HEK293 (cell line): ENCODE results near the gene SRSF9.

Experiments used
- CTCF ChIA-PET: fragments of 350-600 bp; formaldehyde crosslinking; extraction: SDS; loops from one replicate; lab custom pipeline; 2021; ENCODE audit warnings: antibody characterized with exemption; lab: Yijun Ruan, JAX
- POLR2A ChIA-PET: fragments of 300-600 bp; formaldehyde crosslinking; extraction: SDS; loops from one replicate; lab custom pipeline; 2020; ENCODE audit warnings: antibody characterized with exemption, inconsistent platforms; lab: Yijun Ruan, JAX
- H3K27ac ChIP-seq: fragments of 200-500 bp; sonication (Bioruptor generic); 2 replicates; pipeline ENCODE4 v1.5.1; 2014; ENCODE audit warnings: low read depth, low read length, control low read depth, inconsistent platforms; ENCODE audit errors: extremely low read depth
- H3K36me3 ChIP-seq, 2 experiments: fragments of 200-500 bp in 1 of 2; sonication (Bioruptor generic) in 1 of 2; 1 replicate in 1 of 2; 2 replicates in 1 of 2; pipeline ENCODE4 v1.5.1; 2014 to 2017; ENCODE audit warnings: inconsistent platforms in 2 of 2, low read length in 2 of 2; ENCODE audit not compliant: control insufficient read depth in 2 of 2, insufficient read depth in 1 of 2
- H3K4me1 ChIP-seq: fragments of 200-500 bp; sonication (Bioruptor generic); 2 replicates; pipeline ENCODE4 v1.5.1; 2014; ENCODE audit warnings: mild to moderate bottlenecking, low read length, inconsistent platforms; ENCODE audit not compliant: control insufficient read depth, insufficient read depth
- H3K4me3 ChIP-seq: 2 replicates; pipeline ENCODE4 v1.5.1; 2011; ENCODE audit warnings: low read depth, mild to moderate bottlenecking, control low read depth, low read length, moderate library complexity
- H3K9me3 ChIP-seq: fragments of 200-500 bp; sonication (Bioruptor generic); 2 replicates; pipeline ENCODE4 v1.5.1; 2014; ENCODE audit warnings: low read depth, low read length, inconsistent platforms; ENCODE audit not compliant: control insufficient read depth, insufficient read depth
- EGR2 ChIP-seq: fragments of 450-650 bp; formaldehyde crosslinking; IDR thresholded peaks from 2 replicates; pipeline ENCODE4 v1.5.1; 2016; ENCODE audit warnings: low read depth, missing biosample characterization, missing genetic modification characterization
- GLI2 ChIP-seq: fragments of 450-650 bp; formaldehyde crosslinking; IDR thresholded peaks from 2 replicates; pipeline ENCODE4; 2017; ENCODE audit warnings: missing biosample characterization, missing genetic modification characterization, low read depth, borderline replicate concordance
- KLF7 ChIP-seq: fragments of 450-650 bp; formaldehyde crosslinking; IDR thresholded peaks from 2 replicates; pipeline ENCODE4 v1.5.1; 2016; ENCODE audit warnings: missing biosample characterization, missing genetic modification characterization, borderline replicate concordance
- MZF1 ChIP-seq: fragments of 450-650 bp; formaldehyde crosslinking; IDR thresholded peaks from 2 replicates; pipeline ENCODE4 v1.5.1; 2017; ENCODE audit warnings: missing biosample characterization, missing genetic modification characterization, borderline replicate concordance
- SALL2 ChIP-seq: fragments of 450-650 bp; formaldehyde crosslinking; IDR thresholded peaks from 2 replicates; pipeline ENCODE4 v1.5.0; 2017; ENCODE audit warnings: missing biosample characterization, mild to moderate bottlenecking, missing genetic modification characterization, borderline replicate concordance
- SP2 ChIP-seq: fragments of 450-650 bp; formaldehyde crosslinking; IDR thresholded peaks from 2 replicates; pipeline ENCODE4 v1.5.1; 2016; ENCODE audit warnings: missing biosample characterization, missing genetic modification characterization
- ZFP37 ChIP-seq: fragments of 450-650 bp; formaldehyde crosslinking; IDR thresholded peaks from 2 replicates; pipeline ENCODE4 v1.5.1; 2016; ENCODE audit warnings: missing biosample characterization, missing genetic modification characterization
- ZNF132 ChIP-seq: fragments of 450-650 bp; formaldehyde crosslinking; IDR thresholded peaks from 2 replicates; pipeline ENCODE4 v1.5.1; 2017; ENCODE audit warnings: missing biosample characterization, missing genetic modification characterization, borderline replicate concordance
- ZNF175 ChIP-seq: fragments of 450-650 bp; formaldehyde crosslinking; IDR thresholded peaks from 2 replicates; pipeline ENCODE4 v1.5.1; 2016; ENCODE audit warnings: missing biosample characterization, missing genetic modification characterization
- ZNF311 ChIP-seq: fragments of 450-650 bp; formaldehyde crosslinking; IDR thresholded peaks from 2 replicates; pipeline ENCODE4 v1.5.1; 2017; ENCODE audit warnings: missing biosample characterization, missing genetic modification characterization, borderline replicate concordance
- ZNF335 ChIP-seq: fragments of 450-650 bp; formaldehyde crosslinking; conservative IDR thresholded peaks from 2 replicates; pipeline ENCODE4 v1.5.1; 2016; ENCODE audit warnings: missing biosample characterization, missing genetic modification characterization
- ZNF404 ChIP-seq: fragments of 450-650 bp; formaldehyde crosslinking; IDR thresholded peaks from 2 replicates; pipeline ENCODE4 v1.5.1; 2017; ENCODE audit warnings: missing biosample characterization, missing genetic modification characterization
- ZNF558 ChIP-seq: fragments of 450-650 bp; formaldehyde crosslinking; IDR thresholded peaks from 2 replicates; pipeline ENCODE4 v1.5.1; 2016; ENCODE audit warnings: missing biosample characterization, missing genetic modification characterization
- ZNF701 ChIP-seq: fragments of 450-650 bp; formaldehyde crosslinking; IDR thresholded peaks from 2 replicates; pipeline ENCODE4 v1.5.1; 2016; ENCODE audit warnings: missing biosample characterization, missing genetic modification characterization
- ZNF768 ChIP-seq: fragments of 450-650 bp; formaldehyde crosslinking; IDR thresholded peaks from 2 replicates; pipeline ENCODE4 v1.5.1; 2018; ENCODE audit warnings: missing biosample characterization, mild to moderate bottlenecking, missing genetic modification characterization
- ZNF843 ChIP-seq: fragments of 450-650 bp; formaldehyde crosslinking; IDR thresholded peaks from 2 replicates; pipeline ENCODE4 v1.5.1; 2016; ENCODE audit warnings: missing biosample characterization, missing genetic modification characterization
- TF ChIP-seq, protein P1 (sequence below): fragments of 450-650 bp; formaldehyde crosslinking; IDR thresholded peaks from 2 replicates; pipeline ENCODE4 v1.5.1; 2017; ENCODE audit warnings: missing biosample characterization, missing genetic modification characterization
- TF ChIP-seq, protein P2 (sequence below): fragments of 450-650 bp; formaldehyde crosslinking; IDR thresholded peaks from 2 replicates; pipeline ENCODE4 v1.5.1; 2017; ENCODE audit warnings: missing biosample characterization, missing genetic modification characterization
- TF ChIP-seq, protein P3 (sequence below): fragments of 450-650 bp; IDR thresholded peaks from 2 replicates; pipeline ENCODE4 v1.5.1; 2018; ENCODE audit warnings: missing biosample characterization, mild to moderate bottlenecking, missing genetic modification characterization
- TF ChIP-seq, protein P4 (sequence below): fragments of 450-650 bp; formaldehyde crosslinking; IDR thresholded peaks from 2 replicates; pipeline ENCODE4 v1.5.1; 2016; ENCODE audit warnings: missing biosample characterization, missing genetic modification characterization
- TF ChIP-seq, protein P5 (sequence below): fragments of 450-650 bp; formaldehyde crosslinking; IDR thresholded peaks from 2 replicates; pipeline ENCODE4 v1.5.0; 2017; ENCODE audit warnings: missing biosample characterization, missing genetic modification characterization, borderline replicate concordance
- TF ChIP-seq, protein P6 (sequence below): fragments of 450-650 bp; formaldehyde crosslinking; IDR thresholded peaks from 2 replicates; pipeline ENCODE4 v1.5.1; 2016; ENCODE audit warnings: missing biosample characterization, missing genetic modification characterization

Gene SRSF9

DNA sequence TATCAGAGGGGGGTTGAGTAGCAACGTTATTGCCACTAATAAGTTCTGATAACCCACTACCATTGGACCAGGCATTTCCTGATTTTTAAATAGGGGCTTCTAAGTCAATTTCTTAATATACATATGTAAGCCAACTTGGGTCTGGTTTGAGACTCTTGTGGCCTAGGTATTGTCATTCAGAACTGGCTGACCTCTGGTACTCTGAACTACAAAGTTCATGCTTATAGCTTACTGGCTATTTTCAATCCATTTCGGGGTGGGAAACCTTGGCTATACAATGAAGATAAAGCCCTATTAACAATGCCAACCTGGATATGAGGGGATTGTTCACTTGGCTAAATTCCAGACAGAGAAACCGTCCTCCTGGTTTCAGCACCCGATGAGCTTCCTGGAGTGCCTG is 35.0 kb upstream of the SRSF9 start:
- Histone ChIP-seq H3K9me3 (no peaks in the 10 kb centered on the region), H3K27ac (no peak overlapping the region), H3K4me1 (no peaks in the 10 kb centered on the region), H3K36me3 (peaks cover 34 to 49% of the 10 kb centered on the region in 2 experiments; a peak in 2 of 3 replicates), H3K4me3 (no peak overlapping the region)
- POLR2A ChIA-PET = interaction anchor here (0.6 to 2.6 kb wide), 2 partner anchors 8 to 131 kb away, joined by 3 to 12 read pairs; partner anchors contain the start of gene DYNLL1
- CTCF ChIA-PET = interaction anchor here (0.9 kb wide), 1 partner anchor 8 kb away, joined by 4 read pairs; no protein-coding TSS in a partner anchor
- TF ChIP-seq, protein P1, sequence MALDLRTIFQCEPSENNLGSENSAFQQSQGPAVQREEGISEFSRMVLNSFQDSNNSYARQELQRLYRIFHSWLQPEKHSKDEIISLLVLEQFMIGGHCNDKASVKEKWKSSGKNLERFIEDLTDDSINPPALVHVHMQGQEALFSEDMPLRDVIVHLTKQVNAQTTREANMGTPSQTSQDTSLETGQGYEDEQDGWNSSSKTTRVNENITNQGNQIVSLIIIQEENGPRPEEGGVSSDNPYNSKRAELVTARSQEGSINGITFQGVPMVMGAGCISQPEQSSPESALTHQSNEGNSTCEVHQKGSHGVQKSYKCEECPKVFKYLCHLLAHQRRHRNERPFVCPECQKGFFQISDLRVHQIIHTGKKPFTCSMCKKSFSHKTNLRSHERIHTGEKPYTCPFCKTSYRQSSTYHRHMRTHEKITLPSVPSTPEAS = no peak
- TF ChIP-seq, protein P2, sequence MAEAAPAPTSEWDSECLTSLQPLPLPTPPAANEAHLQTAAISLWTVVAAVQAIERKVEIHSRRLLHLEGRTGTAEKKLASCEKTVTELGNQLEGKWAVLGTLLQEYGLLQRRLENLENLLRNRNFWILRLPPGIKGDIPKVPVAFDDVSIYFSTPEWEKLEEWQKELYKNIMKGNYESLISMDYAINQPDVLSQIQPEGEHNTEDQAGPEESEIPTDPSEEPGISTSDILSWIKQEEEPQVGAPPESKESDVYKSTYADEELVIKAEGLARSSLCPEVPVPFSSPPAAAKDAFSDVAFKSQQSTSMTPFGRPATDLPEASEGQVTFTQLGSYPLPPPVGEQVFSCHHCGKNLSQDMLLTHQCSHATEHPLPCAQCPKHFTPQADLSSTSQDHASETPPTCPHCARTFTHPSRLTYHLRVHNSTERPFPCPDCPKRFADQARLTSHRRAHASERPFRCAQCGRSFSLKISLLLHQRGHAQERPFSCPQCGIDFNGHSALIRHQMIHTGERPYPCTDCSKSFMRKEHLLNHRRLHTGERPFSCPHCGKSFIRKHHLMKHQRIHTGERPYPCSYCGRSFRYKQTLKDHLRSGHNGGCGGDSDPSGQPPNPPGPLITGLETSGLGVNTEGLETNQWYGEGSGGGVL (tag by site-specific recombination) = no peak
- TF ChIP-seq ZFP37 (tag by site-specific recombination) (no peak), ZNF175 (tag by site-specific recombination) (no peak), ZNF404 (no peak), GLI2 (tag by site-specific recombination) (no peak), ZNF558 (no peak), KLF7 (tag by site-specific recombination) (no peak), ZNF701 (tag by site-specific recombination) (no peak), ZNF843 (tag by site-specific recombination) (no peak)
- TF ChIP-seq, protein P3, sequence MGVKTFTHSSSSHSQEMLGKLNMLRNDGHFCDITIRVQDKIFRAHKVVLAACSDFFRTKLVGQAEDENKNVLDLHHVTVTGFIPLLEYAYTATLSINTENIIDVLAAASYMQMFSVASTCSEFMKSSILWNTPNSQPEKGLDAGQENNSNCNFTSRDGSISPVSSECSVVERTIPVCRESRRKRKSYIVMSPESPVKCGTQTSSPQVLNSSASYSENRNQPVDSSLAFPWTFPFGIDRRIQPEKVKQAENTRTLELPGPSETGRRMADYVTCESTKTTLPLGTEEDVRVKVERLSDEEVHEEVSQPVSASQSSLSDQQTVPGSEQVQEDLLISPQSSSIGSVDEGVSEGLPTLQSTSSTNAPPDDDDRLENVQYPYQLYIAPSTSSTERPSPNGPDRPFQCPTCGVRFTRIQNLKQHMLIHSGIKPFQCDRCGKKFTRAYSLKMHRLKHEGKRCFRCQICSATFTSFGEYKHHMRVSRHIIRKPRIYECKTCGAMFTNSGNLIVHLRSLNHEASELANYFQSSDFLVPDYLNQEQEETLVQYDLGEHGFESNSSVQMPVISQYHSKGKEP (tag by site-specific recombination) = no peak
- TF ChIP-seq, protein P4, sequence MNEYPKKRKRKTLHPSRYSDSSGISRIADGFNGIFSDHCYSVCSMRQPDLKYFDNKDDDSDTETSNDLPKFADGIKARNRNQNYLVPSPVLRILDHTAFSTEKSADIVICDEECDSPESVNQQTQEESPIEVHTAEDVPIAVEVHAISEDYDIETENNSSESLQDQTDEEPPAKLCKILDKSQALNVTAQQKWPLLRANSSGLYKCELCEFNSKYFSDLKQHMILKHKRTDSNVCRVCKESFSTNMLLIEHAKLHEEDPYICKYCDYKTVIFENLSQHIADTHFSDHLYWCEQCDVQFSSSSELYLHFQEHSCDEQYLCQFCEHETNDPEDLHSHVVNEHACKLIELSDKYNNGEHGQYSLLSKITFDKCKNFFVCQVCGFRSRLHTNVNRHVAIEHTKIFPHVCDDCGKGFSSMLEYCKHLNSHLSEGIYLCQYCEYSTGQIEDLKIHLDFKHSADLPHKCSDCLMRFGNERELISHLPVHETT (tag by site-specific recombination) = no peak

DNA sequence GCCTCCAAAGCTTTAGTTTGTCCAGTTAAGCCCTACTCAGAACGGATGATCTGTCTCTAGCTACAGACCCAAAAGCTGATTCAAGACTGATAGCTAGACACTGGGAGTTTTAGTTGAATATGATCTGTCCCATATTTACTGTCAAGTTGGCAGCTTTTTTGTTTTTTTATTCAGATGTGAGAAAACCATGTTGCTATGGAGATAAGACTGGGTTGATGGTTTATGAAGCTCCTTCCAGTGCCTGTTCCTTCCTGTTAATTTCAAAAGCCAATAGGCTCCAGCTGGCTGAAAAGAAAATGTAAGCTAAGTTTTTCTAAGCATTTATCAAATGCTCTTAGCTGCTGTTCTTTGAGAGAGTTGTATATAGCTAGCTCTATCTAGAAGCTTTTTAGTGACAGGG is 31.0 kb upstream of the SRSF9 start:
- ChIA-PET CTCF (interaction anchor here (0.5 kb wide), 1 partner anchor 32 kb away, joined by 3 read pairs; no protein-coding TSS in a partner anchor), POLR2A (interaction anchor here (1.1 to 1.9 kb wide), 2 partner anchors 25 to 28 kb away, joined by 3 to 5 read pairs; partner anchors contain the start of gene COQ5)
- TF ChIP-seq, protein P1 = no peak
- TF ChIP-seq MZF1 (tag by site-specific recombination) (no peak), ZNF335 (tag by site-specific recombination) (no peak), SALL2 (tag by site-specific recombination) (no peak), KLF7 (tag by site-specific recombination) (no peak), EGR2 (tag by site-specific recombination) (no peak), SP2 (tag by site-specific recombination) (no peak), ZNF558 (no peak), ZNF311 (tag by site-specific recombination) (no peak), ZNF132 (tag by site-specific recombination) (no peak), ZNF768 (tag by site-specific recombination) (no peak)
- TF ChIP-seq, protein P5, sequence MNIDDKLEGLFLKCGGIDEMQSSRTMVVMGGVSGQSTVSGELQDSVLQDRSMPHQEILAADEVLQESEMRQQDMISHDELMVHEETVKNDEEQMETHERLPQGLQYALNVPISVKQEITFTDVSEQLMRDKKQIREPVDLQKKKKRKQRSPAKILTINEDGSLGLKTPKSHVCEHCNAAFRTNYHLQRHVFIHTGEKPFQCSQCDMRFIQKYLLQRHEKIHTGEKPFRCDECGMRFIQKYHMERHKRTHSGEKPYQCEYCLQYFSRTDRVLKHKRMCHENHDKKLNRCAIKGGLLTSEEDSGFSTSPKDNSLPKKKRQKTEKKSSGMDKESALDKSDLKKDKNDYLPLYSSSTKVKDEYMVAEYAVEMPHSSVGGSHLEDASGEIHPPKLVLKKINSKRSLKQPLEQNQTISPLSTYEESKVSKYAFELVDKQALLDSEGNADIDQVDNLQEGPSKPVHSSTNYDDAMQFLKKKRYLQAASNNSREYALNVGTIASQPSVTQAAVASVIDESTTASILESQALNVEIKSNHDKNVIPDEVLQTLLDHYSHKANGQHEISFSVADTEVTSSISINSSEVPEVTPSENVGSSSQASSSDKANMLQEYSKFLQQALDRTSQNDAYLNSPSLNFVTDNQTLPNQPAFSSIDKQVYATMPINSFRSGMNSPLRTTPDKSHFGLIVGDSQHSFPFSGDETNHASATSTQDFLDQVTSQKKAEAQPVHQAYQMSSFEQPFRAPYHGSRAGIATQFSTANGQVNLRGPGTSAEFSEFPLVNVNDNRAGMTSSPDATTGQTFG (tag by site-specific recombination) = no peak
- TF ChIP-seq, protein P6, sequence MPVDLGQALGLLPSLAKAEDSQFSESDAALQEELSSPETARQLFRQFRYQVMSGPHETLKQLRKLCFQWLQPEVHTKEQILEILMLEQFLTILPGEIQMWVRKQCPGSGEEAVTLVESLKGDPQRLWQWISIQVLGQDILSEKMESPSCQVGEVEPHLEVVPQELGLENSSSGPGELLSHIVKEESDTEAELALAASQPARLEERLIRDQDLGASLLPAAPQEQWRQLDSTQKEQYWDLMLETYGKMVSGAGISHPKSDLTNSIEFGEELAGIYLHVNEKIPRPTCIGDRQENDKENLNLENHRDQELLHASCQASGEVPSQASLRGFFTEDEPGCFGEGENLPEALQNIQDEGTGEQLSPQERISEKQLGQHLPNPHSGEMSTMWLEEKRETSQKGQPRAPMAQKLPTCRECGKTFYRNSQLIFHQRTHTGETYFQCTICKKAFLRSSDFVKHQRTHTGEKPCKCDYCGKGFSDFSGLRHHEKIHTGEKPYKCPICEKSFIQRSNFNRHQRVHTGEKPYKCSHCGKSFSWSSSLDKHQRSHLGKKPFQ (tag by site-specific recombination) = no peak
- H3K4me1 ChIP-seq = no peaks in the 10 kb centered on the region
- H3K9me3 ChIP-seq = no peaks in the 10 kb centered on the region
- H3K36me3 ChIP-seq = peaks cover 11 to 51% of the 10 kb centered on the region in 2 experiments
- H3K4me3 ChIP-seq = no peak overlapping the region
- H3K27ac ChIP-seq = no peak overlapping the region
